IPS-20b (cell line): ENCODE results near the gene RAB12.

Source experiments
- H3K27ac ChIP-seq: one replicate; pipeline ENCODE4 v1.5.1; 2013; ENCODE audit warnings: low read length
- H3K27me3 ChIP-seq: 2 replicates; pipeline ENCODE4 v1.6.1; 2013; ENCODE audit warnings: mild to moderate bottlenecking, low read length, inconsistent platforms; ENCODE audit not compliant: insufficient read depth
- H3K36me3 ChIP-seq: 2 replicates; pipeline ENCODE4 v1.6.1; 2013; ENCODE audit warnings: low read depth, mild to moderate bottlenecking, inconsistent platforms, low read length, moderate library complexity; ENCODE audit not compliant: insufficient read depth
- H3K4me1 ChIP-seq: 2 replicates; pipeline ENCODE4 v1.6.1; 2013; ENCODE audit warnings: mild to moderate bottlenecking, control low read depth, inconsistent platforms, low read length, moderate library complexity; ENCODE audit not compliant: insufficient read depth
- H3K4me3 ChIP-seq: 2 replicates; pipeline ENCODE4 v1.5.1; 2013; ENCODE audit warnings: mild to moderate bottlenecking, low read length, inconsistent platforms
- H3K9ac ChIP-seq: 2 replicates; pipeline ENCODE4 v1.6.1; 2013; ENCODE audit warnings: low read depth, mild to moderate bottlenecking, inconsistent platforms, low read length, moderate library complexity
- H3K9me3 ChIP-seq: 2 replicates; pipeline ENCODE4 v1.6.1; 2013; ENCODE audit warnings: mild to moderate bottlenecking, low read depth, low read length, inconsistent platforms; ENCODE audit not compliant: insufficient read depth

The RAB12 gene

DNA sequence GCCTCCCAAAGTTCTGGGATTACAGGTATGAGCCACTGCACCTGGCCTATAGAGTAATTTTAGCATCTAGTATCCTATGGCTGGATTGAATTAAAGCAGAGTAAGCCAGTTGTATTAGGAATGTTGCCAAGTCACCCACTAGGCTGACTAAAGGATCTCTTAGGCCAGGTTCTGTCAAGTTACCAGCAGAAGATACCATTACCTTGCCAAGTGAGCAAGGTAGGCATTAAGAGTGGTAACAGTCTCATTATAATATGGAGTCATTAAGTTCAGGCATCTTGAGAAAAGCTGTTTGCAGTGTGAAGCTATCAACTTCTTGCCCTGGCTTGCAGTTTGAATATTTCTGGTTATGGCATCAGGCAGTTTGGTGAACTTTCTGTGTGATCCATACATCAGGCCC lies 59.1 kb downstream of the RAB12 start:
- Histone ChIP-seq H3K4me3 (no peak overlapping the region), H3K4me1 (peaks cover 17% of the 10 kb centered on the region), H3K36me3 (no peaks in the 10 kb centered on the region), H3K9ac (no peak overlapping the region), H3K27ac (no peak overlapping the region), H3K27me3 (no peaks in the 10 kb centered on the region), H3K9me3 (no peaks in the 10 kb centered on the region)

DNA sequence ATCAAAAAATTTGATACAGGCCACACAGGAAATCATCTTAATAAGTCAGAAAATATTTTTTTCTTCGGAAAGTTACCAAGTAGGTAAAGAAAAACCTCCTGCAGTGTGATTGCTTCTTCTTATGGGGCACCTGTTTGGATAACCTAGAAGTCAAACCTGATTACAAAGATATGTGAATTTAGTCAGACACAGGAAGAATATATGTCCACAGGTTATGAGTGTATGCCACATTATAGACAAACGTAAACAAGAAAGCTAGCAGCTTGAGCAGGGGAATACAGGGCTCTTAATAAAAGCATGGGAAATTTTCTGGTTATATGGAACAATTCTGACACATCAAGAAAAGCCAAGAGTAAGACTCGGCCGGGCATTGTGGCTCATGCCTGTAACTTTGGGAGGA lies 60.3 kb downstream of the RAB12 start:
- H3K4me3 ChIP-seq, result no peak overlapping the region
- peaks cover 5% of the 10 kb centered on the region; the same call in 1 of the 2 replicates for H3K9me3 ChIP-seq
- H3K27ac ChIP-seq, result no peak overlapping the region
- peaks cover 17% of the 10 kb centered on the region for H3K4me1 ChIP-seq
- no peaks in the 10 kb centered on the region for H3K27me3 ChIP-seq
- H3K9ac ChIP-seq, result no peak overlapping the region
- H3K36me3 ChIP-seq, result no peaks in the 10 kb centered on the region

DNA sequence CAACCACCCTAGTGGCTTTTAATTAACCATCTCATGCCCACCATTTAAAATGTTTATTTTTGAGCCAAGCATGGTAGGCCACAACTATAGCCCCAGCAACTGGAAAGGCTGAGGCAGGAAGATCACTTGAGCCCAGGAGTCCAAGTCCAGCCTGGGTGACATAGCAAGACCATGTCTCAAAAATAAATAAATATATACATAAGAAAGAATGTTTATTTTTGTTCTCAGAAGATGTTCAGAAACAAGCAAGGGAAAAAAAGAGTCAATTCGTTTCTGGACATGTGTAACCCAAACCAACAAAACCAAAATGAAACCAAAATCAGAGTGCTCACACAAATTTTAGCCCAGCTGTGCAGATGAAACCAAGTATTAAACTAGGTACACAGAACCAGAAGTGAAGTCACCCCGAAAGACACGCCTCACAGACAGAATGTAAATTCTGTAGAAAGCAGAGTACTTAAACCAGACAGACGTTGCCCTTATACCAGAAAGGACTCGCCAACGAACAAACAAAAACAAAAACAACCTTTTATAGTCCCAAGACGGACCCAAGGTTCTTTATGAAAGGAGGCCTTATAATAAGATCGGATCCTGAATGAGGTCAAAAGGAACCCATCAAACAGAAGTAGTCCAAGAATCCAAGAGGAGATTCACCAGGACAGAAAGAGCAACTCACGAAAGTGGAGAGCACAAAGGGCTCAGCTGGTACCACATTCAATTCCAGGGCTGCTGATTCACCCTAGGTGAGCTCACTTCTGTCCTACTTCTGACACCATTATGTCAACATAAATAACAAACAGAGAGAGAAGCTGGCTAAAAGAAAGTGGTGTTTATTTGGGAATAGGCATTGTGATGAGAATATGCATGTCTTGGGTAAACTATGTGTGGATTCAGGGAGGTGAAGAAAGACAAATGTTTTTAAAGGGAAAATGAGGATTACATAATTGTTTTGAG lies 64.3 kb downstream of the RAB12 start:
- H3K27ac ChIP-seq, result no peak overlapping the region
- H3K4me3 ChIP-seq, result no peak overlapping the region
- no peaks in the 10 kb centered on the region for H3K27me3 ChIP-seq
- no peaks in the 10 kb centered on the region for H3K36me3 ChIP-seq
- H3K4me1 ChIP-seq, result peaks cover 14% of the 10 kb centered on the region
- no peak overlapping the region for H3K9ac ChIP-seq
- H3K9me3 ChIP-seq, result peaks cover 5% of the 10 kb centered on the region; the same call in 1 of the 2 replicates

DNA sequence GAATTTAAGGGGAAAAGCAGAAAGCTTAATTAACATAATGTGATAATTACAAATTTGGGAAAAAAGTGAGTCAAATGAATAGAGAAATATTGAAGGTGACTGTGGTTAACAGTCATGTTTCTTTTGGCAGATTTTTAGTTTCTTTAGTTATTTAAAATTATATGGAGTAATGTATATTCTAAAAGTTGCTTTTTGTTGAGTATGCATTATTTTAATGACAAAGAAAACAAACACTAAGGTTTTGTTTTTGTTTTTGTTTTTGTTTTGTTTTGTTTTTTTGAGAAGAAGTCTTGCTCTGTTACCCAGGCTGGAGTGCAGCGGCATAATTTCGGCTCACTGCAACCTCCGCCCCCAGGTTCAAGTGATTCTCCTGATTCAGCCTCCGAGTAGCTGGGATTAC lies 65.8 kb downstream of the RAB12 start:
- H3K27me3 ChIP-seq, result no peaks in the 10 kb centered on the region
- no peak overlapping the region for H3K9ac ChIP-seq
- H3K9me3 ChIP-seq, result peaks cover 5% of the 10 kb centered on the region; the same call in 1 of the 2 replicates
- H3K27ac ChIP-seq, result no peak overlapping the region
- H3K36me3 ChIP-seq, result no peaks in the 10 kb centered on the region
- no peak overlapping the region for H3K4me3 ChIP-seq
- peaks cover 9% of the 10 kb centered on the region for H3K4me1 ChIP-seq

DNA sequence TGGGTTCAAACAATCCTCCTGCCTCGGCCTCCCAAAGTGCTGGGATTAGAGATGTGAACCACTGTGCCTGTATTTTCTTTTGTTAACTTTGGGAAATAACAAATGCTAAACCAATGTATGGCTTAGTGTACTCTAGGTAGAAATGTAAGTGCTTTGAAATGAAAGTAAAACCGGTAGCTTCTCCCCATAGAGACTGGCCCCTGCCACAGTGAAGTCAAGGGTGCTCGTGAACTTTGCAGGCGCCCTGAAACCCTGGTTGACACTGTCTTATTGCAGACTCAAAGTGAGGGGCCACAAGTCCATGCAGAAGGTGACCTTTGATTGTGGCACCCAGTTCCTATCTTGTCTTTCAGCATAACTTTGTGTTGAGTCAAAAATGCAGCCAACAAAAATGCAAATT lies 72.0 kb downstream of the RAB12 start:
- H3K36me3 ChIP-seq, result no peaks in the 10 kb centered on the region
- no peaks in the 10 kb centered on the region for H3K9me3 ChIP-seq
- peaks cover 6% of the 10 kb centered on the region; the same call in 1 of the 2 replicates for H3K4me1 ChIP-seq
- no peak overlapping the region for H3K9ac ChIP-seq
- H3K27ac ChIP-seq, result no peak overlapping the region
- no peak overlapping the region for H3K4me3 ChIP-seq
- H3K27me3 ChIP-seq, result no peaks in the 10 kb centered on the region

DNA sequence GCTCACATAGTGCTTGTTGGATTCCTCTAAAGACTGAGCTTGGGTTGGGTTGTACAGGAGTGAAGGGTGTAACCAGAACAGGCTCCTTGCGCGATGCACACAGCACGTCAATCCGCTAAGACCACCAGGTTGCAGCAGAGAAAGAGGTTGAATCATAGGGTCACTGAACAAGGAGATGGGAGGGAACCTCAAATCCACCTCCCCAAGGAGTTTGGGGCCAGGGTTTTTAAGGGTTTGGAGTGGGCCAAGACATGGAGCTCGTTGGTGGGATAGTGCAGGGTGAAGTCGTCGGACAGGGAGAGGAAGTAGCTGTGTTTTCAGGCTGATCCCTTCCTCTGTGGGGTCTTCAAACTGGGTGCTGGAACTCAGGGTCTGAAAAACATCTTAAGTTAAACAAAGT lies 75.3 kb downstream of the RAB12 start:
- H3K27me3 ChIP-seq, result no peaks in the 10 kb centered on the region
- no peak overlapping the region for H3K9ac ChIP-seq
- no peak overlapping the region for H3K27ac ChIP-seq
- H3K36me3 ChIP-seq, result no peaks in the 10 kb centered on the region
- H3K9me3 ChIP-seq, result no peaks in the 10 kb centered on the region
- no peak overlapping the region for H3K4me3 ChIP-seq
- peaks cover 18% of the 10 kb centered on the region for H3K4me1 ChIP-seq

DNA sequence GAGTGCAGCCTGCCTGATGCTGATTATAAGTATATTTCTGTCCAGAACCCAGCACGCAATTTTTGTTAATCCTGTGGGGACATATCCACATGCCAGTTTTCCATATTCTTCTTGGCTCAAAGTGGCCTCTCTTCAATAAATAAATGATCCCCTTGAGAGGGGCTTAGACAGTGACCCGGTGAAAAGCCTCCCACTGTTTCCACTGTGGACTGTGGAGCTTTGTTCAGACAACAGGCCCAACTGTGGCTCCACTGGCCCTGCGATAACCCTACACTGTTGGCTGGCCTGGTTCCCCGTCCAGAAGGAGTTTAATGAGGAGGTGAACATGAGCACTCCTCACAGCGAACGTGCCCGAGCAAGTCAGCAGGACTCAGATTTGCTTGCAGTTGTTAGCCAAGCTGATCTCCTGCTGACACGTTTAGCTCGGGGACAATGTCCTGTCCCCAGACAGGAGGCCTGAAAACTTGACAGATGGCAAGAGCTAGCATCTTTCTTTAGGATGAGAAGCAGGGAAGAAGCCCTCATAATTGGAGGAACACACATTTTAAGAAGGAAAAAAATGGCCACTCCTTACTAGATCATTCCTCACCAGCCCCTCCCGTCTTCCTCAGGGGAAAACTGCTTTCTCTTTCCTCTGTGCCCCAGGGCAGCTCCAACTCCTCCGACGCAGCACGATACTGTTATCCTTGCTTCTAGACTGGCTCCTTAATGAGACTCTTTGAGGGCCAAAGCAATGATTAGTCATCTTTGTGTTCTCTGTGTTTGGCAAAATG lies 76.1 kb downstream of the RAB12 start:
- no peak overlapping the region for H3K27ac ChIP-seq
- H3K9ac ChIP-seq, result peak overlapping the region; percentile 11; the same call in 1 of the 2 replicates
- peaks cover 18% of the 10 kb centered on the region for H3K4me1 ChIP-seq
- no peak overlapping the region for H3K4me3 ChIP-seq
- H3K27me3 ChIP-seq, result no peaks in the 10 kb centered on the region
- no peaks in the 10 kb centered on the region for H3K9me3 ChIP-seq
- no peaks in the 10 kb centered on the region for H3K36me3 ChIP-seq

DNA sequence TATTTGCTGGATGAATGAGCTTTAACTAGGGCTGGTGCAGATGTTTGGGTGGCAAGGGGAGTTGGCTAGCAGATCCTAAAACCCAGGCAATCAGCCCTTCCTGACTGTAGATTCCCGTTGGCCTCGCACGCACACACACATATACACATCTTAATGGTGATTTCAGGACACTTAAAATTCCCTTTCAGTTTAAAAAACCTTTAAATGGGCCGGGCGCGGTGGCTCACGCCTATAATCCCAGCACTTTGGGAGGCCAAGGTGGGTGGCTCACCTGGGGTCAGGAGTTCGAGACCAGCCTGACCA lies 76.6 kb downstream of the RAB12 start:
- no peak overlapping the region for H3K9ac ChIP-seq
- H3K4me3 ChIP-seq, result no peak overlapping the region
- no peaks in the 10 kb centered on the region for H3K36me3 ChIP-seq

DNA sequence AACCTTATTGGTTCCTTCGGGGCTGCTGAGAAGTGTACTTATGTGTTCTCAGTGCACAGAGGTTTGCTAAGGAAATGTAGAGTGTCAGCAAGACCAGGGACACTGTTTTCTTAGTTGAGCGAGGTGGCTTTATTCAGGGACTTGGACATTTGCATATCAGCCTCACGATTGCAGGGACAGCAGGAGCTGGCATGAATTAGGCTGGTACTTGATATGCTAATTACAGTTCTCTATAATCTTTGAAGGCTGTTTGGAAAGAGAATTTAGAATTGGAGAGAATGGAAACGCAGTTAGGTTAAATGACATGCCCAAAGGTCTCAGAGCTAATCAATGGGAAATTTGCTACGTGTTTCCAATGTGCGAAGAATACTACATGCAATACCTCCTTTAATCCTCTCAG lies 77.4 kb downstream of the RAB12 start:
- Histone ChIP-seq H3K9me3 (no peaks in the 10 kb centered on the region), H3K27me3 (no peaks in the 10 kb centered on the region), H3K4me3 (peak overlapping the region; percentile 4; the same call in 1 of the 2 replicates), H3K4me1 (peaks cover 18% of the 10 kb centered on the region), H3K36me3 (no peaks in the 10 kb centered on the region), H3K27ac (no peak overlapping the region), H3K9ac (no peak overlapping the region)

More for the DNA sequence above, 76.6 kb downstream of the RAB12 start:
- H3K4me1 ChIP-seq, result peaks cover 18% of the 10 kb centered on the region
- no peaks in the 10 kb centered on the region for H3K9me3 ChIP-seq
- H3K27ac ChIP-seq, result no peak overlapping the region
- no peaks in the 10 kb centered on the region for H3K27me3 ChIP-seq

DNA sequence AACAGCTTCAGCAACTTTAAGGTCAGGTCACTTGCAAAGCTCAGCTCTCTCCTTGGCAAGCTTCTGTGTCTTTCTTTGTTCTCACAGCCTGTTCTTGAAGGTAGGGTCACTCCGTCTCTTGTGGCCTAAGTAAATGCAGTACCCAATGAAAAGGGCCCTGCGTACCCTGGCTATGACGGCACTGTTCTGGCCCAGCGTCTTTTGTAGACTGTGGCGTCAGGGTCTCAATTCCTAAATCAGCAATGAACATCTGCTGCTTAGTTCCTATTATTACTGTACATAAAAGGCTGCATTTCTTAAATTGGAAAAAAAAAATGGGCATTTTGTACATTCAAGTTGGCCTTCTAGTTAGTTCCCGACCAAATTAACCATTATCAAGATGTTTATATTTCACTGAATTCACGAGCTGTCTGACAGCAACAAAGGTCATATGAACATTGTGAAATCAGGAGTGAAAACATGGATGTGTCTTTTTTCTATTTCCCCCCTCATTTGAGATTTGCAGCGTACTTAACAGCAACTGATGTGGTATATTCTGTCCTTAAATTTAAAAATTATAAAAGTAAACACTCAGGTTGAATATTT lies 79.1 kb downstream of the RAB12 start:
- Histone ChIP-seq H3K9ac (no peak overlapping the region), H3K27ac (no peak overlapping the region), H3K4me3 (no peak overlapping the region), H3K9me3 (no peaks in the 10 kb centered on the region), H3K36me3 (no peaks in the 10 kb centered on the region), H3K27me3 (no peaks in the 10 kb centered on the region), H3K4me1 (peaks cover 18% of the 10 kb centered on the region)

DNA sequence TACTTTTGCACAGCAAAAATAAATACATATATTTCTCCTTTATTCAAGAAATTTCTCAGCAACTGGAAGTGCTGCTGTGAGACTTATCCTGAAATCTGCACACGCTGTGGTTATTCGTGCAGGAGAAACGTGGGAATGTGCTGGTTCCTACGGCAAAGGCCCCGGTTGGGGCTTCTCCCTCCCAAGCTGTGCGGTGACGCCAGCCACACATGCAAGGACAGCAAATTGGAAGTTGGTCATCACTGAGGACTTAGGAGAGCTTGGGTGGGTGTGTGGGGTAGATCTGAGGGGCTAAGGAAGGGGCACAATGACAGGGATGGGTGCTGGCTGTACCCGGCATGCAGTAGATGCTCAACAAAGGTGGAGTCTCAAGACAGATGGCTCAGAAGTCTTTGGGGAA lies 79.6 kb downstream of the RAB12 start:
- Histone ChIP-seq H3K9ac (no peak overlapping the region), H3K4me3 (no peak overlapping the region), H3K4me1 (peaks cover 18% of the 10 kb centered on the region), H3K36me3 (no peaks in the 10 kb centered on the region), H3K27me3 (no peaks in the 10 kb centered on the region), H3K27ac (no peak overlapping the region), H3K9me3 (no peaks in the 10 kb centered on the region)
